HCT116 (cell line): ENCODE measurements around the gene MAGI3. TPM values are rescaled to one million over a fixed set of nuclear protein-coding genes. Genes with fewer than 3 reads are reported as not detected.

Source experiments
- ATAC-seq: fragments of 200-7000 bp; cut with Tn5 transposase; 2 replicates; pipeline ENCODE4 v1.9.1; 2020; ENCODE audit warnings: mild to moderate bottlenecking, moderate library complexity
- BruUV-seq: library from RNA; stranded (reverse); fragments of 400-500 nt; replicated peaks from 2 replicates; lab custom pipeline; 2021; lab: Mats Ljungman, UMichigan
- CTCF ChIA-PET: fragments of 300-600 bp; sonication (Branson Sonifier 250); formaldehyde crosslinking; loops from one replicate; lab custom pipeline; 2021; ENCODE audit warnings: antibody characterized with exemption; lab: Charles Lee
- POLR2A ChIA-PET: fragments of 300-600, 350-600 bp; sonication (Branson Sonifier 250); formaldehyde crosslinking; loops from one replicate; lab custom pipeline; 2021; ENCODE audit warnings: antibody characterized with exemption; lab: Charles Lee
- RAD21 ChIA-PET, 2 experiments: fragments of 300-600 bp; sonication (Branson Sonifier 250); formaldehyde crosslinking; loops; one replicate each; lab custom pipeline; 2023; ENCODE audit warnings: low total read pairs in 2 of 2; ENCODE audit not compliant: uncharacterized antibody in 2 of 2, unreplicated experiment in 2 of 2, low non-redundant PET in 1 of 2; lab: Charles Lee
- DNase-seq: peaks from one replicate; pipeline ENCODE4 v3.0.0-alpha.2; 2010; ENCODE audit warnings: low read depth, low spot score
- H2AFZ ChIP-seq: fragments of 200-600 bp; shearing (Covaris generic), sonication (generic); 2 replicates; pipeline ENCODE4 v1.6.1; 2017; ENCODE audit warnings: low read depth, mixed run types, mixed read lengths, antibody characterized with exemption, low read length; ENCODE audit not compliant: poor library complexity, severe bottlenecking
- H3K27ac ChIP-seq: 2 replicates; pipeline ENCODE4 v1.5.1; 2012; ENCODE audit warnings: low read depth, low read length
- H3K27me3 ChIP-seq: fragments of 200-600 bp; sonication (generic); 2 replicates; pipeline ENCODE4 v1.6.1; 2016; ENCODE audit warnings: mixed run types, low read length, mixed read lengths; ENCODE audit not compliant: insufficient read depth
- H3K36me3 ChIP-seq, 2 experiments: fragments of 200-500 bp in 1 of 2; fragments of 200-600 bp in 1 of 2; sonication (Bioruptor generic) in 1 of 2; sonication (generic) in 1 of 2; 2 replicates each; pipeline versions ENCODE4 v1.5.1 to v1.6.1; 2014 to 2016; ENCODE audit warnings: low read length in 2 of 2, inconsistent platforms in 1 of 2, mixed read lengths in 1 of 2, mixed run types in 1 of 2; ENCODE audit not compliant: insufficient read depth in 2 of 2, control insufficient read depth in 1 of 2
- H3K4me1 ChIP-seq, 2 experiments: fragments of 200-600 bp in 1 of 2; sonication (generic) in 1 of 2; 2 replicates each; pipeline versions ENCODE4 v1.5.1 to v1.6.1; 2012 to 2017; ENCODE audit warnings: low read length in 2 of 2, inconsistent platforms in 1 of 2, mild to moderate bottlenecking in 1 of 2, mixed read lengths in 1 of 2, mixed run types in 1 of 2, moderate library complexity in 1 of 2; ENCODE audit not compliant: insufficient read depth in 2 of 2, control insufficient read depth in 1 of 2
- H3K4me2 ChIP-seq: fragments of 200-600 bp; sonication (generic); 2 replicates; pipeline ENCODE4 v1.6.1; 2017; ENCODE audit warnings: mixed run types, low read length, mixed read lengths
- H3K4me3 ChIP-seq, 2 experiments: fragments of 200-600 bp in 1 of 2; sonication (generic) in 1 of 2; replicated peaks in 1 of 2; 2 replicates each; pipeline ENCODE4 v1.5.1; 2011 to 2016; ENCODE audit warnings: low read length in 2 of 2, control low read depth in 1 of 2, low read depth in 1 of 2, mild to moderate bottlenecking in 1 of 2, mixed read lengths in 1 of 2, mixed run types in 1 of 2
- H3K79me2 ChIP-seq: fragments of 200-600 bp; sonication (generic); 2 replicates; pipeline ENCODE4 v1.6.1; 2017; ENCODE audit warnings: mild to moderate bottlenecking, mixed run types, low read length, moderate library complexity, mixed read lengths; ENCODE audit not compliant: insufficient read depth
- H3K9ac ChIP-seq: fragments of 200-600 bp; sonication (generic); 2 replicates; pipeline ENCODE4 v1.6.1; 2016; ENCODE audit warnings: low read length, mixed read lengths
- H3K9me2 ChIP-seq: fragments of 200-600 bp; sonication (generic), shearing (Covaris generic); 2 replicates; pipeline ENCODE4 v1.6.1; 2017; ENCODE audit warnings: mixed run types, mild to moderate bottlenecking, moderate library complexity; ENCODE audit not compliant: insufficient read depth
- H3K9me3 ChIP-seq, 2 experiments: fragments of 200-500 bp in 1 of 2; fragments of 200-600 bp in 1 of 2; sonication (Bioruptor generic) in 1 of 2; sonication (generic) in 1 of 2; 2 replicates each; pipeline ENCODE4 v1.6.1; 2014 to 2017; ENCODE audit warnings: low read length in 2 of 2, mixed read lengths in 2 of 2, inconsistent platforms in 1 of 2, low read depth in 1 of 2, mild to moderate bottlenecking in 1 of 2, mixed run types in 1 of 2, moderate library complexity in 1 of 2; ENCODE audit not compliant: control insufficient read depth in 1 of 2, insufficient read depth in 1 of 2
- H4K20me1 ChIP-seq: fragments of 200-600 bp; sonication (generic), shearing (Covaris generic); 2 replicates; pipeline ENCODE4 v1.6.1; 2017; ENCODE audit warnings: mixed run types, mild to moderate bottlenecking, moderate library complexity; ENCODE audit not compliant: insufficient read depth
- ATF3 ChIP-seq: IDR thresholded peaks from 2 replicates; pipeline ENCODE4 v1.6.1; 2012
- CEBPB ChIP-seq: IDR thresholded peaks from 2 replicates; pipeline ENCODE4 v1.6.1; 2012; ENCODE audit warnings: low read depth
- ELF1 ChIP-seq: IDR thresholded peaks from 2 replicates; pipeline ENCODE4 v1.6.1; 2012; ENCODE audit warnings: low read depth, borderline replicate concordance
- EZH2 ChIP-seq: fragments of 200-600 bp; sonication (generic); IDR thresholded peaks from 2 replicates; pipeline ENCODE4 v1.6.1; 2017; ENCODE audit warnings: antibody characterized with exemption, mixed run types
- JUND ChIP-seq: IDR thresholded peaks from 2 replicates; pipeline ENCODE4 v1.6.1; 2012
- POLR2A ChIP-seq: IDR thresholded peaks from 2 replicates; pipeline ENCODE4 v1.7.0; 2011; ENCODE audit warnings: borderline replicate concordance; ENCODE audit not compliant: insufficient read depth, insufficient read length; ENCODE audit errors: extremely low read depth
- POLR2AphosphoS5 ChIP-seq: IDR thresholded peaks from 2 replicates; pipeline ENCODE4 v1.6.1; 2011; ENCODE audit warnings: mild to moderate bottlenecking, low read depth, low read length, moderate library complexity
- RAD21 ChIP-seq: IDR thresholded peaks from 2 replicates; pipeline ENCODE4 v1.6.1; 2012; ENCODE audit warnings: low read depth, mild to moderate bottlenecking
- REST ChIP-seq: IDR thresholded peaks from 2 replicates; pipeline ENCODE4 v1.6.1; 2012; ENCODE audit warnings: low read depth
- SIN3A ChIP-seq: IDR thresholded peaks from 2 replicates; pipeline ENCODE4 v1.6.1; 2012; ENCODE audit warnings: low read depth
- SP1 ChIP-seq: IDR thresholded peaks from 2 replicates; pipeline ENCODE4 v1.6.1; 2012; ENCODE audit warnings: low read depth
- SRF ChIP-seq: IDR thresholded peaks from 2 replicates; pipeline ENCODE4 v1.6.1; 2012; ENCODE audit warnings: low read depth
- YY1 ChIP-seq: IDR thresholded peaks from 2 replicates; pipeline ENCODE4 v1.6.1; 2011; ENCODE audit warnings: low read length, low read depth, moderate library complexity, mild to moderate bottlenecking; ENCODE audit not compliant: insufficient replicate concordance; ENCODE audit errors: extremely low read depth
- ZFX ChIP-seq: fragments of 450-650 bp; IDR thresholded peaks from 2 replicates; pipeline ENCODE4 v1.6.1; 2017
- ZNF274 ChIP-seq: fragments of 200-500 bp; sonication (Bioruptor generic); IDR thresholded peaks from 2 replicates; pipeline ENCODE4 v1.6.1; 2014; ENCODE audit warnings: mild to moderate bottlenecking, low read depth, low read length, inconsistent platforms
- intact Hi-C: fragments of 100-400 bp; cut with micrococcal nuclease; formaldehyde crosslinking; loops from 2 replicates; pipeline ENCODE4 v1.10.0; 2022
- total RNA-seq: library from RNA; stranded (reverse); gene quantifications from one replicate; pipeline ENCODE4 v1.2.1, GENCODE V29; 2021; ENCODE audit not compliant: unreplicated experiment
- TF ChIP-seq, protein P1 (sequence below), 3 experiments: fragments of 200-600 bp in 1 of 3; sonication (generic) in 1 of 3; IDR thresholded peaks in 2 of 3; conservative IDR thresholded peaks in 1 of 3; 2 replicates each; pipeline ENCODE4 v1.5.1; 2012 to 2017; ENCODE audit warnings: low read depth in 2 of 3, low read length in 2 of 3, antibody characterized with exemption in 1 of 3, borderline replicate concordance in 1 of 3, control low read depth in 1 of 3, mild to moderate bottlenecking in 1 of 3, mixed read lengths in 1 of 3, mixed run types in 1 of 3, moderate library complexity in 1 of 3; ENCODE audit not compliant: insufficient read depth in 1 of 3
- TF ChIP-seq, protein P2 (sequence below): IDR thresholded peaks from 2 replicates; pipeline ENCODE4 v1.6.1; 2011; ENCODE audit warnings: mild to moderate bottlenecking, low read length, moderate library complexity; ENCODE audit not compliant: insufficient replicate concordance; ENCODE audit errors: extremely low read depth

Gene MAGI3
- total RNA-seq, 1 experiment from 2014 or later, result 11.8 TPM

GRCh38 chr1:113734357-113735055 is 344.2 kb downstream of the MAGI3 start:
- H3K4me1 ChIP-seq, result no peaks in the 10 kb centered on the region
- no peak overlapping the region for H3K9ac ChIP-seq
- no peaks in the 10 kb centered on the region for H3K9me3 ChIP-seq
- TF ChIP-seq SIN3A (no peak), POLR2AphosphoS5 (no peak), JUND (no peak), SRF (no peak), RAD21 (no peak), SP1 (no peak), ZFX (no peak), ZNF274 (no peak), EZH2 (no peak), ELF1 (no peak), REST (no peak), CEBPB (no peak), ATF3 (no peak), YY1 (no peak), POLR2A (no peak)
- TF ChIP-seq, protein P1, sequence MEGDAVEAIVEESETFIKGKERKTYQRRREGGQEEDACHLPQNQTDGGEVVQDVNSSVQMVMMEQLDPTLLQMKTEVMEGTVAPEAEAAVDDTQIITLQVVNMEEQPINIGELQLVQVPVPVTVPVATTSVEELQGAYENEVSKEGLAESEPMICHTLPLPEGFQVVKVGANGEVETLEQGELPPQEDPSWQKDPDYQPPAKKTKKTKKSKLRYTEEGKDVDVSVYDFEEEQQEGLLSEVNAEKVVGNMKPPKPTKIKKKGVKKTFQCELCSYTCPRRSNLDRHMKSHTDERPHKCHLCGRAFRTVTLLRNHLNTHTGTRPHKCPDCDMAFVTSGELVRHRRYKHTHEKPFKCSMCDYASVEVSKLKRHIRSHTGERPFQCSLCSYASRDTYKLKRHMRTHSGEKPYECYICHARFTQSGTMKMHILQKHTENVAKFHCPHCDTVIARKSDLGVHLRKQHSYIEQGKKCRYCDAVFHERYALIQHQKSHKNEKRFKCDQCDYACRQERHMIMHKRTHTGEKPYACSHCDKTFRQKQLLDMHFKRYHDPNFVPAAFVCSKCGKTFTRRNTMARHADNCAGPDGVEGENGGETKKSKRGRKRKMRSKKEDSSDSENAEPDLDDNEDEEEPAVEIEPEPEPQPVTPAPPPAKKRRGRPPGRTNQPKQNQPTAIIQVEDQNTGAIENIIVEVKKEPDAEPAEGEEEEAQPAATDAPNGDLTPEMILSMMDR (IDR thresholded peaks at IDR 0.05 in 2 of 3, conservative IDR thresholded peaks at IDR 0.05 in 1 of 3; ENCODE audit: borderline replicate concordance in 1 of 3, insufficient read depth in 1 of 3, low read depth in 2 of 3, low read length in 2 of 3), result no peak
- TF ChIP-seq, protein P2, sequence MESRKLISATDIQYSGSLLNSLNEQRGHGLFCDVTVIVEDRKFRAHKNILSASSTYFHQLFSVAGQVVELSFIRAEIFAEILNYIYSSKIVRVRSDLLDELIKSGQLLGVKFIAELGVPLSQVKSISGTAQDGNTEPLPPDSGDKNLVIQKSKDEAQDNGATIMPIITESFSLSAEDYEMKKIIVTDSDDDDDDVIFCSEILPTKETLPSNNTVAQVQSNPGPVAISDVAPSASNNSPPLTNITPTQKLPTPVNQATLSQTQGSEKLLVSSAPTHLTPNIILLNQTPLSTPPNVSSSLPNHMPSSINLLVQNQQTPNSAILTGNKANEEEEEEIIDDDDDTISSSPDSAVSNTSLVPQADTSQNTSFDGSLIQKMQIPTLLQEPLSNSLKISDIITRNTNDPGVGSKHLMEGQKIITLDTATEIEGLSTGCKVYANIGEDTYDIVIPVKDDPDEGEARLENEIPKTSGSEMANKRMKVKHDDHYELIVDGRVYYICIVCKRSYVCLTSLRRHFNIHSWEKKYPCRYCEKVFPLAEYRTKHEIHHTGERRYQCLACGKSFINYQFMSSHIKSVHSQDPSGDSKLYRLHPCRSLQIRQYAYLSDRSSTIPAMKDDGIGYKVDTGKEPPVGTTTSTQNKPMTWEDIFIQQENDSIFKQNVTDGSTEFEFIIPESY, result no peak
- TF ChIP-seq, all 23 proteins: peak for 0
- ChIA-PET POLR2A (no interaction called here), CTCF (no interaction called here), RAD21 (no interaction called here)
- no peaks in the 10 kb centered on the region for H3K27me3 ChIP-seq
- no TSS peak for BruUV-seq
- no peaks in the 10 kb centered on the region for H3K9me2 ChIP-seq
- H3K4me3 ChIP-seq, result no peak overlapping the region
- DNase-seq (no peak), ATAC-seq (no peak)
- H3K27ac ChIP-seq, result no peak overlapping the region
- H3K36me3 ChIP-seq, result no peaks in the 10 kb centered on the region
- H3K79me2 ChIP-seq, result no peaks in the 10 kb centered on the region
- intact Hi-C loops, result no loop called here
- no peaks in the 10 kb centered on the region for H4K20me1 ChIP-seq
- H2AFZ ChIP-seq, result no peak overlapping the region
- H3K4me2 ChIP-seq, result no peak overlapping the region
